Measurements from ENCODE around the gene ENAH. TPM values are rescaled to one million over a fixed set of nuclear protein-coding genes. Genes with fewer than 3 reads are reported as not detected.

Gene ENAH
- polyA plus RNA-seq, 1 experiment: 40.9 TPM

- CTCF ChIA-PET: interaction anchor here (0.8 to 2.5 kb wide), 3 partner anchors 11 to 82 kb away, joined by 3 to 11 read pairs (median 4); no protein-coding TSS in a partner anchor
- POLR2A ChIA-PET: no interaction called here
- no peak for TF ChIP-seq CTCF (IDR thresholded peaks at IDR 0.05; ENCODE audit: insufficient read depth, low read depth, low read length)
- DNase-seq (ENCODE audit: low read depth): no peak
- Histone ChIP-seq H3K27me3 (ENCODE audit: control insufficient read depth, insufficient read depth, low read length) (no peaks in the 10 kb centered on the region), H3K36me3 (ENCODE audit: control insufficient read depth, insufficient read depth, low read length) (no peaks in the 10 kb centered on the region), H3K4me3 (ENCODE audit: low read depth, low read length) (no peak overlapping the region)
Measured at GRCh38 chr1:225573216-225573615, 79.7 kb downstream of the ENAH start.

GRCh38 chr1:225572422-225572821 is 80.5 kb downstream of the ENAH start:
- Histone ChIP-seq H3K4me3 (ENCODE audit: low read depth, low read length) (no peak overlapping the region), H3K36me3 (ENCODE audit: control insufficient read depth, insufficient read depth, low read length) (no peaks in the 10 kb centered on the region), H3K27me3 (ENCODE audit: control insufficient read depth, insufficient read depth, low read length) (no peaks in the 10 kb centered on the region)
- no peak for DNase-seq (ENCODE audit: low read depth)
- peak; percentile 48 for TF ChIP-seq CTCF (IDR thresholded peaks at IDR 0.05; ENCODE audit: insufficient read depth, low read depth, low read length)
- ChIA-PET POLR2A (no interaction called here), CTCF (interaction anchor here (0.8 to 2.5 kb wide), 4 partner anchors 10 to 83 kb away, joined by 3 to 11 read pairs (median 4); no protein-coding TSS in a partner anchor)

GRCh38 chr1:225567789-225568188 is 85.1 kb downstream of the ENAH start:
- CTCF ChIA-PET: interaction anchor here (0.6 to 1.1 kb wide), 2 partner anchors 201 to 204 kb away, joined by 3 read pairs; no protein-coding TSS in a partner anchor
- no peak overlapping the region for H3K4me3 ChIP-seq (ENCODE audit: low read depth, low read length)
- POLR2A ChIA-PET: no interaction called here
- H3K36me3 ChIP-seq (ENCODE audit: control insufficient read depth, insufficient read depth, low read length): peaks cover 2% of the 10 kb centered on the region; the same call in 1 of the 2 replicates
- 0 out of 2 replicates have a peak, but pooled peaks have one; percentile 6 for TF ChIP-seq CTCF (IDR thresholded peaks at IDR 0.05; ENCODE audit: insufficient read depth, low read depth, low read length)
- no peak for DNase-seq (ENCODE audit: low read depth)
- H3K27me3 ChIP-seq (ENCODE audit: control insufficient read depth, insufficient read depth, low read length): no peaks in the 10 kb centered on the region

GRCh38 chr1:225565847-225566246 is 87.1 kb downstream of the ENAH start:
- POLR2A ChIA-PET: no interaction called here
- TF ChIP-seq CTCF (IDR thresholded peaks at IDR 0.05; ENCODE audit: insufficient read depth, low read depth, low read length): no peak
- Histone ChIP-seq H3K36me3 (ENCODE audit: control insufficient read depth, insufficient read depth, low read length) (peaks cover 2% of the 10 kb centered on the region; the same call in 1 of the 2 replicates), H3K4me3 (ENCODE audit: low read depth, low read length) (no peak overlapping the region), H3K27me3 (ENCODE audit: control insufficient read depth, insufficient read depth, low read length) (no peaks in the 10 kb centered on the region)
- DNase-seq (ENCODE audit: low read depth): no peak
- CTCF ChIA-PET: interaction anchor here (0.7 kb wide), 2 partner anchors 386 to 1733 kb away, joined by 3 to 8 read pairs; no protein-coding TSS in a partner anchor

- ChIA-PET POLR2A (no interaction called here), CTCF (interaction anchor here (1.1 to 2.9 kb wide), 2 partner anchors 11 to 211 kb away, joined by 3 to 11 read pairs; no protein-coding TSS in a partner anchor)
- Histone ChIP-seq H3K27me3 (ENCODE audit: control insufficient read depth, insufficient read depth, low read length) (no peaks in the 10 kb centered on the region), H3K4me3 (ENCODE audit: low read depth, low read length) (no peak overlapping the region), H3K36me3 (ENCODE audit: control insufficient read depth, insufficient read depth, low read length) (peaks cover 4% of the 10 kb centered on the region; the same call in 1 of the 2 replicates)
- no peak for DNase-seq (ENCODE audit: low read depth)
- no peak for TF ChIP-seq CTCF (IDR thresholded peaks at IDR 0.05; ENCODE audit: insufficient read depth, low read depth, low read length)
Measured at GRCh38 chr1:225561675-225562074, 91.2 kb downstream of the ENAH start.

Data from BJ (cell line).